GM12864 (cell line): ENCODE data around the gene AQP3.
"Not testable (repeated sequence)": the region's sequence is repeated elsewhere in the genome, so short reads cannot be mapped to it uniquely, and the experiment has no call there.

Source experiments
- DNase-seq: peaks from one replicate; pipeline ENCODE4 v3.0.0-alpha.2; 2011; ENCODE audit warnings: low read depth
- H3K4me3 ChIP-seq: 2 replicates; pipeline ENCODE4 v1.5.1; 2011; ENCODE audit warnings: mild to moderate bottlenecking, low read depth, low read length, control low read depth
- TF ChIP-seq, protein P1 (sequence below): IDR thresholded peaks from 2 replicates; pipeline ENCODE4 v1.5.1; 2011; ENCODE audit warnings: low read depth, mild to moderate bottlenecking, moderate library complexity, low read length, control low read depth, inconsistent platforms; ENCODE audit errors: missing control alignments

AQP3 gene

GRCh38 chr9:33414268-33414667 lies 33.1 kb downstream of the AQP3 start:
- H3K4me3 ChIP-seq, result no peak overlapping the region
- TF ChIP-seq, protein P1, sequence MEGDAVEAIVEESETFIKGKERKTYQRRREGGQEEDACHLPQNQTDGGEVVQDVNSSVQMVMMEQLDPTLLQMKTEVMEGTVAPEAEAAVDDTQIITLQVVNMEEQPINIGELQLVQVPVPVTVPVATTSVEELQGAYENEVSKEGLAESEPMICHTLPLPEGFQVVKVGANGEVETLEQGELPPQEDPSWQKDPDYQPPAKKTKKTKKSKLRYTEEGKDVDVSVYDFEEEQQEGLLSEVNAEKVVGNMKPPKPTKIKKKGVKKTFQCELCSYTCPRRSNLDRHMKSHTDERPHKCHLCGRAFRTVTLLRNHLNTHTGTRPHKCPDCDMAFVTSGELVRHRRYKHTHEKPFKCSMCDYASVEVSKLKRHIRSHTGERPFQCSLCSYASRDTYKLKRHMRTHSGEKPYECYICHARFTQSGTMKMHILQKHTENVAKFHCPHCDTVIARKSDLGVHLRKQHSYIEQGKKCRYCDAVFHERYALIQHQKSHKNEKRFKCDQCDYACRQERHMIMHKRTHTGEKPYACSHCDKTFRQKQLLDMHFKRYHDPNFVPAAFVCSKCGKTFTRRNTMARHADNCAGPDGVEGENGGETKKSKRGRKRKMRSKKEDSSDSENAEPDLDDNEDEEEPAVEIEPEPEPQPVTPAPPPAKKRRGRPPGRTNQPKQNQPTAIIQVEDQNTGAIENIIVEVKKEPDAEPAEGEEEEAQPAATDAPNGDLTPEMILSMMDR, result no peak
- DNase-seq, result no peak

- TF ChIP-seq, protein P1, result no peak
- no peak overlapping the region for H3K4me3 ChIP-seq
- DNase-seq, result no peak
Observed at GRCh38 chr9:33408087-33408486, 39.3 kb downstream of the AQP3 start.

- no peak for DNase-seq
- TF ChIP-seq, protein P1, result no peak
- no peak overlapping the region for H3K4me3 ChIP-seq
Observed at GRCh38 chr9:33407061-33407460, 40.3 kb downstream of the AQP3 start.

GRCh38 chr9:33404788-33405362 lies 42.5 kb downstream of the AQP3 start:
- TF ChIP-seq, protein P1, result no peak
- DNase-seq, result no peak
- no peak overlapping the region for H3K4me3 ChIP-seq

- no peak for DNase-seq
- H3K4me3 ChIP-seq, result no peak overlapping the region
- TF ChIP-seq, protein P1, result no peak
Observed at GRCh38 chr9:33403941-33404787, 43.2 kb downstream of the AQP3 start.

DNA sequence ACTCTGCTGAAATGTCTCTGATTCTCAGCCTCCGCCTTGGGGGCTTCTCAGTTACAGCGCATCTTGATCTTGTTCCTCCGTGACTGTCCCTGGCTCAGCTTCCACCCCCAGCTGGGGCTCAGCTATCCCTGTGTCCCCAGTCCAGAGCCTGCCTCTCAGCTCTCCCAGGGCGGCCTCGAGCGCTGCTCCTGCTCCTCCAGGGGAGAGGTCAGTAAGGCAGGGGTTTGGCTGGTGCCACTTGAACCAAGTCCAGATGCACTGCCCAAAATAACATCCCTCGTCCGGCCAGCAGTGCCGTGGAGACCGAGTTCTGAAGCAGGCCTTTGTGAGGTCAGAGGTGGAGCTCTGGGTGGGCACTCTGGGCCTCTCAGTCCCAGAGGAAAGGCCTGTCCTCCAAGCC lies 45.0 kb downstream of the AQP3 start, which contains the start of gene AQP7:
AQP7 (minus strand) TSS at position 198 of the 400 bp plus-strand sequence. CDS start 1,306 bp downstream, outside the sequence.
- DNase-seq, H3K4me3 ChIP-seq: not testable (repeated sequence)

GRCh38 chr9:33401809-33402208 lies 45.6 kb downstream of the AQP3 start:
- DNase-seq, H3K4me3 ChIP-seq: not testable (repeated sequence)

DNA sequence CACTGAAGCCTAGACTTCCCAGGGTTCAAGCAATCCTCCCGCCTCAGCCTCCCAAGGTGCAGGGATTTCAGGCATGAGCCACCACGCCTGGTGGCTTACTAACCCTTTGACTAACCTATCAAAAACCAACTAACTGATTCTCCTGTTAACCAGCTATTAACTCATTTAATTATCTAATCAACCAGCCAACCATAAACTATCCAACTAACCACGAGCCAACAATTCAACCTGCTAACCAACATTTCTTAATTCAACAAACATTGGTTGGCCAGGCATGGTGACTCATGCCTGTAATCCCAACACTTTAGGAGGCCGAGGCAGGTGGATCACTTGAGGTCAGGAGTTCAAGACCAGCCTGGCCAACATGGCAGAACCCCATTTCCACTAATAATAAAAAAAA lies 48.3 kb downstream of the AQP3 start:
- not testable (repeated sequence) for DNase-seq, H3K4me3 ChIP-seq

- H3K4me3 ChIP-seq, DNase-seq: not testable (repeated sequence)
Observed at GRCh38 chr9:33397801-33398200, 49.6 kb downstream of the AQP3 start.

DNA sequence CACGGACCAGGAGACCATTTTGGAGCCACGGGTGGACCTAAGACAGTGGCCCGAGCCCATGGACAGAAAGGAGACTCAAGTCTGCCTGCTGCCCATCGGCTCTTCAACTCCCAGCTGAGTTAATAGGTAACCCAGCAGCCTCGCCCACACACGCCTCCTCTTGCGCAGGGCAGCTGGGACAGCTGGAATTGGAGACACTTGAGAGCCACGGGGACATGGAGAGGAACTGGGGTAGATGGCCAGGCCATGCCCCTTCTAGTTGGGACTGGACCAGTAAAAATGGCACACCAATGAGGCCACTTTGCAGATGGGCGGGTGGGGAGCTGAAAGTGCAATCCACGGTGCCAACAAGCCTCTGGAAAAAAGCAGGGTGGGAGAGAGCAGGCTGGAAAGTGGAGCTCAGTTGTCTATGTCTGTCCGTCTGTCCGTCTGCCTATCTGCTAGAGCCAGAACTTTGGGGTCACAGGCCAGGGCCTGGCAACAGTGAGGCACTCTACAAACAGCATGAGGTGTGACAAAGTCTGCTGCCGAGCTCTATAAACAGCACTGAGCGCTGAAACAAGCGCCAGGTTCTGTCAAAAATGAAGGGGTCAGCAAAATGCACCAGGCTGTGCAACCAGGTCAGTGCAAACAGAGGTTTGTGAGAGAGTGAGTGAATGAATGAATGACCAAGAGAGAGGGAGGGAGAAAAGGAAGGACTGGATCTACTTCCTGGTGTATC lies 52.1 kb downstream of the AQP3 start:
- H3K4me3 ChIP-seq, DNase-seq: not testable (repeated sequence)

DNA sequence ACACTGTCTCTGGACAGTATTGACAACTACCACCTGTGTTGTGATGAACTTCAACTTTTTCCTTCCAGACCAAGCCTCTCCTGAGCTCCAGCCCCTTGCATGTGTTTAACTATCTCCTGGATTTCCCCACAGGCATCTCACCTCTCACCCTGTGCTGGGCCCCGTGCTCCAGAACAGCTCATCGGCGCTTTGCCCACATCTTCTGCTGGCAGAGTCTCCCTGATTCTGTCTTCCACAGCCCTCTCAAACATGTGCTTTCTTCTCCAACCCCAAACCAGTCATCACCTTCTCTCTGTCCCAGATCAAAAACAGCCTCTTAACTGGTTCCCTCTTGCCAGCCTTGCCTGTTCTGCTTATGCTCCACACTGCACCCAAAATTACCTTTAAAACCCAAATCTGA lies 53.4 kb downstream of the AQP3 start:
- not testable (repeated sequence) for H3K4me3 ChIP-seq, DNase-seq
